ENCODE data around the gene GAPDH. TPM values are rescaled to one million over a fixed set of nuclear protein-coding genes. Genes with fewer than 3 reads are reported as not detected.
"Not testable (repeated sequence)": the region's sequence is repeated elsewhere in the genome, so short reads cannot be mapped to it uniquely, and the experiment has no call there.

Gene GAPDH
- total RNA-seq, 1 experiment from 2014 or later: 12,033 TPM

DNA sequence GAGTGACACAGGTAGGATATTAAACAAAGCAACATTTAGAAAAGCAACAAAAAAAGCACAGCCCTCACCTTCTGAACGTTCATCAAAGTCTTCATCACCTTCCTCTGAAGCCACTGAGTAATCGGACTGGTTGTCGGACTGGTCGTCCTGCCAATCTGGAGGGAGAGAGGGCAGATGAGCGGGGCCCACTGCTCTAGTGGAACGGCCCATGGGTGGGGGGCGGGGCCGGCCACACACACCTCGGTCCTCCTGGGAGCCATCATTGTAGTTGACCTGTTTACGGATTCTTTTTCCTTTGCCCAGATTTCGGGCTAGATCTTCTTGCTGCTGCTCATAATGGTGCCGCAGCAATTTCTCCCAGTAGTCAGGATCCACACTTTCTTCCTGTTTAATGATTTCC is 48.6 kb downstream of the GAPDH start:
- in situ Hi-C loops (cut with HindIII; ENCODE audit: low pct_unique_long_range_greater_than_20kb, low sequenced_read_pairs): no loop called here
- DNase-seq (ENCODE audit: low read depth): no peak

DNA sequence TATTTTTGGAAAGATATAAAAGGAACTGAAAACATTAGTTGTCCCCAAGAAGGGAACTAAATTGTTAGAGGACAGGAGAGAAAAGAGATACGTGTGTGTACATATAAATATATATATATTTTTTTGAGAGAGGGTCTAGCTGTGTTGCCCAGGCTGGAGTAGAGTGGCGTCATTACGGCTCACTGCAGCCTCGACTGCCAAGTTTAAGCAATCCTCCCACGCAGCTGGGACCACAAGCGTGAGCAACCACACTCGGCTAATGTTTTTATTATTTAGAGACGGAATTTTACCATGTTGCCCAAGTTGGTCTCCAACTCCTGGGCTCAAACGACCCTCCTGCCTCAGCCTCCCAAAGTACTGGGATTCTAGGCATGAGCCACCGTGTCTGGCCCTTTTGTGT is 50.0 kb downstream of the GAPDH start:
- no peak for DNase-seq (ENCODE audit: low read depth)
- in situ Hi-C loops (cut with HindIII; ENCODE audit: low pct_unique_long_range_greater_than_20kb, low sequenced_read_pairs): no loop called here

- in situ Hi-C loops (cut with HindIII; ENCODE audit: low pct_unique_long_range_greater_than_20kb, low sequenced_read_pairs); DNase-seq (ENCODE audit: low read depth): not testable (repeated sequence)
These were observed 52.3 kb downstream of the GAPDH start for GRCh38 chr12:6586569-6586968.

Other genes starting within 250 kb of the GAPDH start
- gene PLEKHG6, start 223.8 kb upstream of the GAPDH start, total RNA-seq (2014; rRNA removed; shearing (Covaris generic); ENCODE audit: low replicate concordance): 1.0 and 2.0 TPM in 2 replicates
- gene TNFRSF1A, start 192.4 kb upstream of the GAPDH start, total RNA-seq (2014; rRNA removed; shearing (Covaris generic); ENCODE audit: low replicate concordance): 121 and 171 TPM in 2 replicates
- 0.12 and 5.7 TPM in 2 replicates for gene SCNN1A, start 159.0 kb upstream of the GAPDH start, total RNA-seq (2014; rRNA removed; shearing (Covaris generic); ENCODE audit: low replicate concordance)
- 102 and 136 TPM in 2 replicates for gene LTBR, start 150.4 kb upstream of the GAPDH start, total RNA-seq (2014; rRNA removed; shearing (Covaris generic); ENCODE audit: low replicate concordance)
- not detected in 2 replicates for gene CD27, start 89.6 kb upstream of the GAPDH start, total RNA-seq (2014; rRNA removed; shearing (Covaris generic); ENCODE audit: low replicate concordance)
- 3.1 and 20.5 TPM in 2 replicates for gene TAPBPL, start 82.5 kb upstream of the GAPDH start, total RNA-seq (2014; rRNA removed; shearing (Covaris generic); ENCODE audit: low replicate concordance)
- 11.0 and 16.2 TPM in 2 replicates for gene VAMP1, start 63.8 kb upstream of the GAPDH start, total RNA-seq (2014; rRNA removed; shearing (Covaris generic); ENCODE audit: low replicate concordance)
- 304 and 400 TPM in 2 replicates for gene MRPL51, start 41.3 kb upstream of the GAPDH start, total RNA-seq (2014; rRNA removed; shearing (Covaris generic); ENCODE audit: low replicate concordance)
- 90.6 and 97.5 TPM in 2 replicates for gene NCAPD2, start 40.4 kb upstream of the GAPDH start, total RNA-seq (2014; rRNA removed; shearing (Covaris generic); ENCODE audit: low replicate concordance)
- gene IFFO1, start 21.5 kb downstream of the GAPDH start, total RNA-seq (2014; rRNA removed; shearing (Covaris generic); ENCODE audit: low replicate concordance): 15.3 and 15.9 TPM in 2 replicates
- 24.8 and 56.0 TPM in 2 replicates for gene NOP2, start 33.8 kb downstream of the GAPDH start, total RNA-seq (2014; rRNA removed; shearing (Covaris generic); ENCODE audit: low replicate concordance)
- gene CHD4, start 72.9 kb downstream of the GAPDH start, total RNA-seq (2014; rRNA removed; shearing (Covaris generic); ENCODE audit: low replicate concordance): 122 and 157 TPM in 2 replicates
- gene LPAR5, start 101.4 kb downstream of the GAPDH start, total RNA-seq (2014; rRNA removed; shearing (Covaris generic); ENCODE audit: low replicate concordance): not detected in 2 replicates
- 1.9 TPM in 1 of 2 replicates, not detected in the other for gene ACRBP, start 112.9 kb downstream of the GAPDH start, total RNA-seq (2014; rRNA removed; shearing (Covaris generic); ENCODE audit: low replicate concordance)
- gene ING4, start 128.6 kb downstream of the GAPDH start, total RNA-seq (2014; rRNA removed; shearing (Covaris generic); ENCODE audit: low replicate concordance): 23.2 and 35.3 TPM in 2 replicates
- gene ZNF384, start 154.9 kb downstream of the GAPDH start, total RNA-seq (2014; rRNA removed; shearing (Covaris generic); ENCODE audit: low replicate concordance): 23.8 and 26.5 TPM in 2 replicates
- gene PIANP, start 166.3 kb downstream of the GAPDH start, total RNA-seq (2014; rRNA removed; shearing (Covaris generic); ENCODE audit: low replicate concordance): not detected in 2 replicates
- 135 and 145 TPM in 2 replicates for gene COPS7A, start 189.5 kb downstream of the GAPDH start, total RNA-seq (2014; rRNA removed; shearing (Covaris generic); ENCODE audit: low replicate concordance)
- 274 and 316 TPM in 2 replicates for gene MLF2, start 218.6 kb downstream of the GAPDH start, total RNA-seq (2014; rRNA removed; shearing (Covaris generic); ENCODE audit: low replicate concordance)
- gene PTMS, start 231.8 kb downstream of the GAPDH start, total RNA-seq (2014; rRNA removed; shearing (Covaris generic); ENCODE audit: low replicate concordance): 286 and 317 TPM in 2 replicates
- gene LAG3, start 238.0 kb downstream of the GAPDH start, total RNA-seq (2014; rRNA removed; shearing (Covaris generic); ENCODE audit: low replicate concordance): not detected in 2 replicates

Data from Caki2 (cell line).